Keratinocyte (primary cell): ENCODE data around the gene USP54. TPM values are rescaled to one million over a fixed set of nuclear protein-coding genes. Genes with fewer than 3 reads are reported as not detected.

ENCODE experiments used
- DNase-seq: peaks from one replicate; pipeline ENCODE4 v3.0.0-alpha.2; 2011; ENCODE audit warnings: low read depth, missing footprints, low spot score
- FAIRE-seq: peaks from 2 replicates; lab custom pipeline; 2011; peaks lifted over from hg19 to GRCh38; lab: Jason Lieb, UNC
- H2AFZ ChIP-seq: 2 replicates; pipeline ENCODE4 v1.6.0; 2012; ENCODE audit warnings: low read length, control low read depth, inconsistent platforms; ENCODE audit not compliant: control insufficient read depth
- H3K27ac ChIP-seq: 2 replicates; pipeline ENCODE4 v1.5.1; 2011; ENCODE audit warnings: low read length; ENCODE audit not compliant: control insufficient read depth, insufficient read depth
- H3K27me3 ChIP-seq: 3 replicates; pipeline ENCODE4 v1.6.0; 2011; ENCODE audit warnings: low read length; ENCODE audit not compliant: control insufficient read depth, insufficient read depth; ENCODE audit errors: extremely low read depth
- H3K36me3 ChIP-seq, 2 experiments: 2 replicates in 1 of 2; 3 replicates in 1 of 2; pipeline ENCODE4 v1.5.1; 2011; ENCODE audit warnings: low read length in 2 of 2, mild to moderate bottlenecking in 1 of 2; ENCODE audit not compliant: control insufficient read depth in 2 of 2, insufficient read depth in 2 of 2; ENCODE audit errors: extremely low read depth in 1 of 2
- H3K4me1 ChIP-seq: 3 replicates; pipeline ENCODE4 v1.5.1; 2011; ENCODE audit warnings: low read length; ENCODE audit not compliant: control insufficient read depth, insufficient read depth; ENCODE audit errors: extremely low read depth
- H3K4me2 ChIP-seq: 3 replicates; pipeline ENCODE4 v1.6.0; 2011; ENCODE audit warnings: low read depth, low read length; ENCODE audit not compliant: control insufficient read depth, insufficient read depth; ENCODE audit errors: extremely low read depth
- H3K4me3 ChIP-seq, 3 experiments: fragments of 200-600 bp in 1 of 3; sonication (generic) in 1 of 3; 2 replicates in 2 of 3; 3 replicates in 1 of 3; pipeline ENCODE4 v1.5.1; 2011 to 2016; ENCODE audit warnings: low read length in 3 of 3, mild to moderate bottlenecking in 3 of 3, control low read depth in 2 of 3, inconsistent platforms in 1 of 3, low read depth in 1 of 3, mixed read lengths in 1 of 3, mixed run types in 1 of 3, moderate library complexity in 1 of 3; ENCODE audit not compliant: control insufficient read depth in 2 of 3, insufficient read depth in 2 of 3; ENCODE audit errors: extremely low read depth in 1 of 3
- H3K79me2 ChIP-seq: 2 replicates; pipeline ENCODE4 v1.6.0; 2012; ENCODE audit warnings: low read length; ENCODE audit not compliant: control insufficient read depth, insufficient read depth
- H3K9ac ChIP-seq: 3 replicates; pipeline ENCODE4 v1.6.0; 2011; ENCODE audit warnings: low read length; ENCODE audit not compliant: control insufficient read depth, insufficient read depth; ENCODE audit errors: extremely low read depth
- H3K9me1 ChIP-seq: 3 replicates; pipeline ENCODE4 v1.6.0; 2011; ENCODE audit warnings: low read length; ENCODE audit not compliant: control insufficient read depth, insufficient read depth; ENCODE audit errors: extremely low read depth
- H3K9me3 ChIP-seq: 2 replicates; pipeline ENCODE4 v1.5.1; 2012; ENCODE audit warnings: low read depth, low read length; ENCODE audit not compliant: control insufficient read depth
- H4K20me1 ChIP-seq: 3 replicates; pipeline ENCODE4 v1.6.0; 2011; ENCODE audit warnings: low read length; ENCODE audit not compliant: control insufficient read depth, insufficient read depth; ENCODE audit errors: extremely low read depth
- CTCF ChIP-seq, 3 experiments: IDR thresholded peaks in 1 of 3; conservative IDR thresholded peaks in 1 of 3; optimal IDR thresholded peaks in 1 of 3; 2 replicates in 2 of 3; 3 replicates in 1 of 3; pipeline versions ENCODE3 to v1.5.1; 2011; ENCODE audit warnings: low read length in 3 of 3, mild to moderate bottlenecking in 3 of 3, moderate library complexity in 2 of 3, control low read depth in 1 of 3, inconsistent platforms in 1 of 3; ENCODE audit not compliant: insufficient read depth in 2 of 3; ENCODE audit errors: extremely low read depth in 1 of 3
- EZH2 ChIP-seq: IDR thresholded peaks from one replicate; pipeline ENCODE4 v1.6.1; 2012; ENCODE audit warnings: inconsistent platforms, mild to moderate bottlenecking, low read length, moderate library complexity
- dilution Hi-C: fragments of 300-500 bp; cut with MboI; formaldehyde crosslinking; loops from one replicate; pipeline ENCODE4 v1.7.0; 2020; ENCODE audit warnings: low sequenced_read_pairs; ENCODE audit not compliant: extremely low pct_ligation_motif_present
- polyA plus RNA-seq, 5 experiments: library from polyadenylated mRNA; depleted of rRNA in 3 of 5; stranded (reverse) in 3 of 5; stranded (forward) in 1 of 5; unstranded in 1 of 5; fragments of >200 nt; gene quantifications; 1 replicate in 1 of 5; 2 replicates in 3 of 5; 3 replicates in 1 of 5; pipeline versions ENCODE4 v1.2.1 to v1.2.3, GENCODE V29; 2011 to 2012; ENCODE audit warnings: missing spikeins in 2 of 5, low read depth in 1 of 5, low replicate concordance in 1 of 5

The USP54 gene
- polyA plus RNA-seq, 1 donor (not counting 4 experiments of a cell fraction or from before 2014, with no cell fraction given) = 7.6 TPM

- H3K9me1 ChIP-seq = no peaks in the 10 kb centered on the region
- no peaks in the 10 kb centered on the region for H4K20me1 ChIP-seq
- H3K27ac ChIP-seq = no peak overlapping the region
- H3K4me1 ChIP-seq = peaks cover 1% of the 10 kb centered on the region
- TF ChIP-seq EZH2 (no peak), CTCF (optimal IDR thresholded peaks at IDR 0.05 in 1 of 3, IDR thresholded peaks at IDR 0.05 in 1 of 3, conservative IDR thresholded peaks at IDR 0.05 in 1 of 3; ENCODE audit: extremely low read depth in 1 of 3, insufficient read depth in 2 of 3, low read length in 3 of 3) (no peak)
- H2AFZ ChIP-seq = no peak overlapping the region
- DNase-seq (no peak), FAIRE-seq (no peak)
- dilution Hi-C loops = no loop called here
- peaks cover 0 to 2% of the 10 kb centered on the region in 2 experiments for H3K36me3 ChIP-seq
- H3K9ac ChIP-seq = no peak overlapping the region
- H3K4me2 ChIP-seq = no peak overlapping the region
- H3K4me3 ChIP-seq = no peak overlapping the region
- no peaks in the 10 kb centered on the region for H3K9me3 ChIP-seq
- H3K27me3 ChIP-seq = no peaks in the 10 kb centered on the region
- no peaks in the 10 kb centered on the region for H3K79me2 ChIP-seq
Measured at GRCh38 chr10:73506491-73506890, 84.7 kb downstream of the USP54 start.

GRCh38 chr10:73506074-73506473 lies 85.1 kb downstream of the USP54 start:
- no peaks in the 10 kb centered on the region for H3K9me3 ChIP-seq
- dilution Hi-C loops = no loop called here
- no peak for DNase-seq
- no peaks in the 10 kb centered on the region for H3K27me3 ChIP-seq
- FAIRE-seq = no peak
- no peak overlapping the region for H3K4me3 ChIP-seq
- H2AFZ ChIP-seq = no peak overlapping the region
- TF ChIP-seq CTCF (optimal IDR thresholded peaks at IDR 0.05 in 1 of 3, IDR thresholded peaks at IDR 0.05 in 1 of 3, conservative IDR thresholded peaks at IDR 0.05 in 1 of 3; ENCODE audit: extremely low read depth in 1 of 3, insufficient read depth in 2 of 3, low read length in 3 of 3) = no peak
- TF ChIP-seq EZH2 = no peak
- H3K9me1 ChIP-seq = no peaks in the 10 kb centered on the region
- H3K27ac ChIP-seq = no peak overlapping the region
- H3K4me2 ChIP-seq = no peak overlapping the region
- H4K20me1 ChIP-seq = no peaks in the 10 kb centered on the region
- no peak overlapping the region for H3K9ac ChIP-seq
- H3K4me1 ChIP-seq = peaks cover 4% of the 10 kb centered on the region
- H3K79me2 ChIP-seq = no peaks in the 10 kb centered on the region
- peaks cover 0 to 2% of the 10 kb centered on the region in 2 experiments for H3K36me3 ChIP-seq
